Measurements from ENCODE around the gene CDK14.

GRCh38 chr7:90918303-90918702, 322.2 kb downstream of the CDK14 start:
- no peak for TF ChIP-seq CTCF (IDR thresholded peaks at IDR 0.05)
- no peak for TF ChIP-seq POLR2A (IDR thresholded peaks at IDR 0.05)
